ENCODE measurements around the gene CPNE7. TPM values are rescaled to one million over a fixed set of nuclear protein-coding genes. Genes with fewer than 3 reads are reported as not detected.

The CPNE7 gene
- total and polyA plus RNA-seq, 2 of the 8 experiments (the other 6 are each of a cell fraction or from before 2014, with no cell fraction given) = 10.0 to 23.7 TPM

DNA sequence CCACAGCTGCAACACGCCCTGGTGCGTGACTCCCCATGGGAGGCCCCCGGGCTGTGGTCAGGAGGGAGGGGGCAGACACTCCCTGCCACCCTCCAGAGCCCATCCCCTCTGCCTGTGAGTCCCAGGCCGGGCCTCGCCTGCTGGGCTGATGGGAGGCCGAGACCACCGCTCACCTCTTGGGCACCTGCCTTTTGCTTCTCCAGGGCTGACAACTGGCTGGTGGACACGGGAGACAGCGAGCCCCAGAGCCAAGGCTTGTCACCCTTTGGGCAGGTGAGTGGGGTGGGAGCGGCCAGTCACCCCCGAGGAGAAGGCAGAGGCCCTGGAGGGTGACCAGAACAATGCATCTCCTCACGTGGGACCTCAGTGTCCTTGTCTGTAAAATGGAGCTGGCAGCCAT, 61.1 kb downstream of the CPNE7 start:
- Histone ChIP-seq H2BK12ac (ENCODE audit: low read depth, low read length) (no peak overlapping the region), H3K79me1 (ENCODE audit: low read depth, low read length) (no peaks in the 10 kb centered on the region), H3K56ac (replicated peaks; ENCODE audit: insufficient read length, low read depth, low read length) (no peak overlapping the region), H3K23ac (ENCODE audit: insufficient read length) (no peak overlapping the region), H2BK120ac (replicated peaks; ENCODE audit: low read depth, low read length) (no peak overlapping the region), H3K27ac (ENCODE audit: low read depth, low read length) (no peak overlapping the region), H3K27me3 (replicated peaks in 1 of 4; ENCODE audit: control insufficient read depth in 3 of 4, extremely low read depth in 1 of 4, insufficient read depth in 3 of 4, low read length in 3 of 4) (no peaks in the 10 kb centered on the region; a peak in 3 of 7 replicates), H3K9ac (replicated peaks in 1 of 4; ENCODE audit: extremely low read depth in 1 of 4, low read depth in 3 of 4, low read length in 3 of 4) (no peak overlapping the region), H2AK5ac (ENCODE audit: low read depth, low read length) (no peak overlapping the region), H4K5ac (ENCODE audit: insufficient read length, low read depth, low read length) (no peak overlapping the region), H3K36me3 (ENCODE audit: control insufficient read depth in 2 of 4, insufficient read depth in 4 of 4, low read length in 3 of 4) (no peaks in the 10 kb centered on the region), H3K4ac (replicated peaks; ENCODE audit: insufficient read length, low read depth, low read length) (no peak overlapping the region), H3K18ac (ENCODE audit: extremely low read depth, low read length) (no peak overlapping the region), H2AFZ (ENCODE audit: low read length) (no peak overlapping the region), H3K9me3 (ENCODE audit: insufficient read depth in 2 of 2, low read depth in 1 of 2, low read length in 1 of 2) (no peaks in the 10 kb centered on the region), H2BK15ac (ENCODE audit: low read length) (no peak overlapping the region), H4K8ac (ENCODE audit: extremely low read depth, insufficient read depth, low read length) (no peak overlapping the region), H2BK5ac (ENCODE audit: low read depth, low read length) (no peak overlapping the region; the same call in 1 of the 2 replicates), H4K20me1 (replicated peaks in 1 of 2; ENCODE audit: control insufficient read depth in 1 of 2, insufficient read depth in 2 of 2, low read length in 2 of 2) (no peaks in the 10 kb centered on the region), H4K91ac (replicated peaks; ENCODE audit: insufficient read length, low read length) (no peak overlapping the region), H3K4me2 (ENCODE audit: insufficient read depth in 1 of 2, low read depth in 2 of 2, low read length in 2 of 2) (no peak overlapping the region), H3K79me2 (ENCODE audit: control insufficient read depth in 1 of 2, insufficient read depth in 2 of 2, low read length in 2 of 2) (no peaks in the 10 kb centered on the region), H3K14ac (ENCODE audit: insufficient read length) (no peak overlapping the region), H2BK20ac (ENCODE audit: low read length) (no peak overlapping the region), H3K4me3 (ENCODE audit: extremely low read depth in 1 of 4, insufficient read depth in 2 of 4, low read depth in 3 of 4, low read length in 4 of 4) (no peak overlapping the region), H3K4me1 (replicated peaks in 1 of 4; ENCODE audit: control insufficient read depth in 3 of 4, insufficient read depth in 4 of 4, low read length in 3 of 4) (peaks cover 0 to 5% (median 0%) of the 10 kb centered on the region in 4 experiments; a peak in 1 of 7 replicates), H3K23me2 (ENCODE audit: low read depth, low read length) (peaks cover 1% of the 10 kb centered on the region; the same call in 1 of the 2 replicates)
- FAIRE-seq (no peak), DNase-seq (ENCODE audit: low read depth in 1 of 2, low spot score in 2 of 2) (no peak)
- ChIA-PET POLR2A (ENCODE audit: partially characterized antibody) (interaction anchor here (0.6 kb wide), 1 partner anchor 28 kb away, joined by 3 read pairs; no protein-coding TSS in a partner anchor), CTCF (ENCODE audit: partially characterized antibody) (interaction anchor here (0.9 to 2.4 kb wide), 5 partner anchors 10 to 34 kb away, joined by 3 to 10 read pairs (median 3); no protein-coding TSS in a partner anchor)
- WGBS, 2 experiments (ENCODE audit: extremely low coverage in 1 of 2, insufficient coverage in 1 of 2, insufficient read length in 1 of 2, insufficient replicate concordance in 2 of 2, low coverage in 1 of 2, low lambda C conversion rate in 2 of 2, missing lambda C conversion rate in 1 of 2) = 87% methylated on average over 11 of the region's 12 CpGs; no CpG with 5 or more reads in 1 of the 2 experiments
- TF ChIP-seq SRF (IDR thresholded peaks at IDR 0.05; ENCODE audit: low read depth, low read length) (no peak), SIN3A (conservative IDR thresholded peaks at IDR 0.05 in 1 of 2, IDR thresholded peaks at IDR 0.05 in 1 of 2; ENCODE audit: low read depth in 1 of 2, low read length in 2 of 2) (no peak), E2F6 (IDR thresholded peaks at IDR 0.05) (no peak), TEAD4 (IDR thresholded peaks at IDR 0.05; ENCODE audit: low read depth, low read length) (no peak), PHF8 (conservative IDR thresholded peaks at IDR 0.05; ENCODE audit: low read depth, low read length) (no peak), CHD2 (IDR thresholded peaks at IDR 0.05; ENCODE audit: low read length) (no peak), BRCA1 (IDR thresholded peaks at IDR 0.05; ENCODE audit: low read depth, low read length) (no peak), SP4 (IDR thresholded peaks at IDR 0.05; ENCODE audit: low read length) (no peak), SIX5 (IDR thresholded peaks at IDR 0.05; ENCODE audit: low read depth, low read length) (no peak), GTF2F1 (IDR thresholded peaks at IDR 0.05; ENCODE audit: borderline replicate concordance, low read depth, low read length) (no peak), POLR2AphosphoS5 (IDR thresholded peaks at IDR 0.05; ENCODE audit: low read depth, low read length) (no peak), CREB1 (IDR thresholded peaks at IDR 0.05) (no peak), CBX8 (IDR thresholded peaks at IDR 0.05; ENCODE audit: borderline replicate concordance, low read depth, low read length) (no peak), EGR1 (IDR thresholded peaks at IDR 0.05; ENCODE audit: borderline replicate concordance, low read depth, low read length) (no peak), JUND (IDR thresholded peaks at IDR 0.05; ENCODE audit: low read length) (no peak)

Measured in H1 (cell line).